ENCODE measurements around the gene ZDHHC19.

DNA sequence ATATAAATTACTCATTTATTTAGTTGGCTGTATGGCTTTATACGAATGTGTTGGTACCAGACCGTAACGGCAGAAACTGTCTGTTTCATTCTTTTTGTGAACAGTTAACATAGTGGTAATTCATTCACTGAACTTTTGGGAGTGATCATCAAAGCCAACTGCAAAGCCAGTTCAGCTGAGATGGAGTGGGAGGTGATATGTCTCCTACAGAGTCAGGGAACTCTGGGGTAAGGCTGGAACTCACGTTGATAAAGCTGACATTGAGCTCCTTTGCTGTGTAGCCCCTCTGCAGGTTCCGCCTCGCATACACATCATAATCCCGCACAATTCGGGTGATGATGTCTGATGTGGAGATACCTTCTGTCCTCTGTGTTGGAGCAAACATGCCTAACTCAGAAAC is 30.5 kb upstream of the ZDHHC19 start:
- TF ChIP-seq, protein P1, sequence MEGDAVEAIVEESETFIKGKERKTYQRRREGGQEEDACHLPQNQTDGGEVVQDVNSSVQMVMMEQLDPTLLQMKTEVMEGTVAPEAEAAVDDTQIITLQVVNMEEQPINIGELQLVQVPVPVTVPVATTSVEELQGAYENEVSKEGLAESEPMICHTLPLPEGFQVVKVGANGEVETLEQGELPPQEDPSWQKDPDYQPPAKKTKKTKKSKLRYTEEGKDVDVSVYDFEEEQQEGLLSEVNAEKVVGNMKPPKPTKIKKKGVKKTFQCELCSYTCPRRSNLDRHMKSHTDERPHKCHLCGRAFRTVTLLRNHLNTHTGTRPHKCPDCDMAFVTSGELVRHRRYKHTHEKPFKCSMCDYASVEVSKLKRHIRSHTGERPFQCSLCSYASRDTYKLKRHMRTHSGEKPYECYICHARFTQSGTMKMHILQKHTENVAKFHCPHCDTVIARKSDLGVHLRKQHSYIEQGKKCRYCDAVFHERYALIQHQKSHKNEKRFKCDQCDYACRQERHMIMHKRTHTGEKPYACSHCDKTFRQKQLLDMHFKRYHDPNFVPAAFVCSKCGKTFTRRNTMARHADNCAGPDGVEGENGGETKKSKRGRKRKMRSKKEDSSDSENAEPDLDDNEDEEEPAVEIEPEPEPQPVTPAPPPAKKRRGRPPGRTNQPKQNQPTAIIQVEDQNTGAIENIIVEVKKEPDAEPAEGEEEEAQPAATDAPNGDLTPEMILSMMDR (IDR thresholded peaks at IDR 0.05; ENCODE audit: poor library complexity) = no peak
- no peak for TF ChIP-seq EZH2 (IDR thresholded peaks at IDR 0.05; ENCODE audit: borderline replicate concordance)
